ENCODE results near the gene SET. TPM values are rescaled to one million over a fixed set of nuclear protein-coding genes. Genes with fewer than 3 reads are reported as not detected.

The SET gene
- polyA plus RNA-seq, 1 experiment = 51.6 TPM

- ChIA-PET POLR2A (no interaction called here), CTCF (interaction anchor here (1.1 kb wide), 1 partner anchor 9 kb away, joined by 5 read pairs; no protein-coding TSS in a partner anchor)
- no peak overlapping the region for H3K4me3 ChIP-seq (ENCODE audit: low read depth, low read length)
Observed at GRCh38 chr9:128731691-128732090, 42.7 kb downstream of the SET start.

GRCh38 chr9:128732576-128732975 lies 43.6 kb downstream of the SET start:
- H3K36me3 ChIP-seq (ENCODE audit: control insufficient read depth, insufficient read depth, low read length) = peaks cover 11% of the 10 kb centered on the region
- ChIA-PET CTCF (interaction anchor here (0.6 to 1.9 kb wide), 9 partner anchors 8 to 236 kb away, joined by 3 to 12 read pairs (median 5); partner anchors contain the start of genes ENDOG, PKN3 and ZDHHC12), POLR2A (no interaction called here)
- no peaks in the 10 kb centered on the region for H3K27me3 ChIP-seq (ENCODE audit: control insufficient read depth, insufficient read depth, low read length)
- H3K4me3 ChIP-seq (ENCODE audit: low read depth, low read length) = no peak overlapping the region
- no peak for DNase-seq (ENCODE audit: low read depth)
- no peak for TF ChIP-seq CTCF (IDR thresholded peaks at IDR 0.05; ENCODE audit: insufficient read depth, low read depth, low read length)

More at GRCh38 chr9:128731691-128732090, 42.7 kb downstream of the SET start:
- no peak for TF ChIP-seq CTCF (IDR thresholded peaks at IDR 0.05; ENCODE audit: insufficient read depth, low read depth, low read length)
- Histone ChIP-seq H3K36me3 (ENCODE audit: control insufficient read depth, insufficient read depth, low read length) (peaks cover 9% of the 10 kb centered on the region), H3K27me3 (ENCODE audit: control insufficient read depth, insufficient read depth, low read length) (no peaks in the 10 kb centered on the region)
- no peak for DNase-seq (ENCODE audit: low read depth)

- Histone ChIP-seq H3K27me3 (ENCODE audit: control insufficient read depth, insufficient read depth, low read length) (no peaks in the 10 kb centered on the region), H3K36me3 (ENCODE audit: control insufficient read depth, insufficient read depth, low read length) (peaks cover 11% of the 10 kb centered on the region), H3K4me3 (ENCODE audit: low read depth, low read length) (no peak overlapping the region)
- no peak for DNase-seq (ENCODE audit: low read depth)
- TF ChIP-seq CTCF (IDR thresholded peaks at IDR 0.05; ENCODE audit: insufficient read depth, low read depth, low read length) = peak; percentile 87
- POLR2A ChIA-PET = no interaction called here
- CTCF ChIA-PET = interaction anchor here (0.6 to 1.9 kb wide), 12 partner anchors 9 to 235 kb away, joined by 3 to 12 read pairs (median 4); partner anchors contain the start of genes ENDOG, PKN3 and ZDHHC12
Observed at GRCh38 chr9:128733256-128733655, 44.2 kb downstream of the SET start.

- H3K27me3 ChIP-seq (ENCODE audit: control insufficient read depth, insufficient read depth, low read length) = no peaks in the 10 kb centered on the region
- ChIA-PET CTCF (interaction anchor here (0.9 to 1.9 kb wide), 3 partner anchors 12 to 36 kb away, joined by 3 to 5 read pairs (median 4); no protein-coding TSS in a partner anchor), POLR2A (no interaction called here)
- TF ChIP-seq CTCF (IDR thresholded peaks at IDR 0.05; ENCODE audit: insufficient read depth, low read depth, low read length) = no peak
- no peak overlapping the region for H3K4me3 ChIP-seq (ENCODE audit: low read depth, low read length)
- peaks cover 16% of the 10 kb centered on the region for H3K36me3 ChIP-seq (ENCODE audit: control insufficient read depth, insufficient read depth, low read length)
- no peak for DNase-seq (ENCODE audit: low read depth)
Observed at GRCh38 chr9:128735373-128735772, 46.4 kb downstream of the SET start.

- Histone ChIP-seq H3K36me3 (ENCODE audit: control insufficient read depth, insufficient read depth, low read length) (peaks cover 13% of the 10 kb centered on the region), H3K27me3 (ENCODE audit: control insufficient read depth, insufficient read depth, low read length) (no peaks in the 10 kb centered on the region), H3K4me3 (ENCODE audit: low read depth, low read length) (no peak overlapping the region)
- ChIA-PET CTCF (interaction anchor here (0.6 to 1.5 kb wide), 4 partner anchors 9 to 888 kb away, joined by 3 to 6 read pairs (median 4); partner anchors contain the start of gene PKN3), POLR2A (no interaction called here)
- DNase-seq (ENCODE audit: low read depth) = no peak
- TF ChIP-seq CTCF (IDR thresholded peaks at IDR 0.05; ENCODE audit: insufficient read depth, low read depth, low read length) = no peak
Observed at GRCh38 chr9:128742401-128742800, 53.4 kb downstream of the SET start.

Measured in BJ (cell line).